Measurements from ENCODE around the gene ZNF385D. TPM values are rescaled to one million over a fixed set of nuclear protein-coding genes. Genes with fewer than 3 reads are reported as not detected.

ZNF385D gene, protein sequence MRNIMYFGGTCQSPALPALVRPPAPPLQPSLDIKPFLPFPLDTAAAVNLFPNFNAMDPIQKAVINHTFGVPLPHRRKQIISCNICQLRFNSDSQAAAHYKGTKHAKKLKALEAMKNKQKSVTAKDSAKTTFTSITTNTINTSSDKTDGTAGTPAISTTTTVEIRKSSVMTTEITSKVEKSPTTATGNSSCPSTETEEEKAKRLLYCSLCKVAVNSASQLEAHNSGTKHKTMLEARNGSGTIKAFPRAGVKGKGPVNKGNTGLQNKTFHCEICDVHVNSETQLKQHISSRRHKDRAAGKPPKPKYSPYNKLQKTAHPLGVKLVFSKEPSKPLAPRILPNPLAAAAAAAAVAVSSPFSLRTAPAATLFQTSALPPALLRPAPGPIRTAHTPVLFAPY
- total RNA-seq = 1 to 10 TPM; 1.6 to 3.0 TPM
- 10 to 100 TPM; 15.2 to 28.6 (median 20.1) TPM for polyA plus RNA-seq (ENCODE audit: insufficient read length in 6 of 6)
- long read RNA-seq, donor 1, full-length matches to known transcripts = 2 of 2 reads
- long read RNA-seq, donor 1, partial matches to known transcripts = 0 of 2 reads
- long read RNA-seq, donor 1, other reads (novel, unspliced or antisense) = 0 of 2 reads
- long read RNA-seq, donor 2, full-length matches to known transcripts = 1 of 1 reads
- long read RNA-seq, donor 2, partial matches to known transcripts = 0 of 1 reads
- long read RNA-seq, donor 2, other reads (novel, unspliced or antisense) = 0 of 1 reads
- long read RNA-seq, donor 3, full-length matches to known transcripts = 4 of 10 reads
- long read RNA-seq, donor 3, partial matches to known transcripts = 6 of 10 reads
- long read RNA-seq, donor 3, other reads (novel, unspliced or antisense) = 0 of 10 reads
- long read RNA-seq, donor 4 = 0 reads
- long read RNA-seq, donor 5, full-length matches to known transcripts = 2 of 2 reads
- long read RNA-seq, donor 5, partial matches to known transcripts = 0 of 2 reads
- long read RNA-seq, donor 5, other reads (novel, unspliced or antisense) = 0 of 2 reads
- long read RNA-seq, donor 6 = 0 reads
- long read RNA-seq, donor 7, full-length matches to known transcripts = 1 of 1 reads
- long read RNA-seq, donor 7, partial matches to known transcripts = 0 of 1 reads
- long read RNA-seq, donor 7, other reads (novel, unspliced or antisense) = 0 of 1 reads
- long read RNA-seq, donor 8 = 0 reads
- long read RNA-seq, donor 9 = 0 reads
- long read RNA-seq, donor 10, full-length matches to known transcripts = 1 of 2 reads
- long read RNA-seq, donor 10, partial matches to known transcripts = 0 of 2 reads
- long read RNA-seq, donor 10, other reads (novel, unspliced or antisense) = 1 of 2 reads
- long read RNA-seq, donor 11, full-length matches to known transcripts = 9 of 18 reads
- long read RNA-seq, donor 11, partial matches to known transcripts = 9 of 18 reads
- long read RNA-seq, donor 11, other reads (novel, unspliced or antisense) = 0 of 18 reads
- long read RNA-seq, donor 12, partial matches to known transcripts = 147 of 147 reads
- long read RNA-seq, donor 12, other reads (novel, unspliced or antisense) = 0 of 147 reads

- Histone ChIP-seq H3K9me3 (no peaks in the 10 kb centered on the region), H3K27ac (no peak within 1 kb of the TSS), H3K36me3 (no peaks in the 10 kb centered on the region), H3K27me3 (peaks cover 0 to 41% of the 10 kb centered on the region in 2 donors), H3K4me3 (peak within 1 kb of the TSS in 1 of 2 donors; percentile 3), H3K4me1 (no peaks in the 10 kb centered on the region)
- intact Hi-C loops (cut with DNase I) = loop anchor here in 1 of 2 donors (10.0 kb wide), 1 partner anchor 144 kb away; no protein-coding TSS in a partner anchor
- ATAC-seq (peak; percentile 74), DNase-seq (peak; percentile 34 to 83 (median 62))
- TF ChIP-seq, protein P1, sequence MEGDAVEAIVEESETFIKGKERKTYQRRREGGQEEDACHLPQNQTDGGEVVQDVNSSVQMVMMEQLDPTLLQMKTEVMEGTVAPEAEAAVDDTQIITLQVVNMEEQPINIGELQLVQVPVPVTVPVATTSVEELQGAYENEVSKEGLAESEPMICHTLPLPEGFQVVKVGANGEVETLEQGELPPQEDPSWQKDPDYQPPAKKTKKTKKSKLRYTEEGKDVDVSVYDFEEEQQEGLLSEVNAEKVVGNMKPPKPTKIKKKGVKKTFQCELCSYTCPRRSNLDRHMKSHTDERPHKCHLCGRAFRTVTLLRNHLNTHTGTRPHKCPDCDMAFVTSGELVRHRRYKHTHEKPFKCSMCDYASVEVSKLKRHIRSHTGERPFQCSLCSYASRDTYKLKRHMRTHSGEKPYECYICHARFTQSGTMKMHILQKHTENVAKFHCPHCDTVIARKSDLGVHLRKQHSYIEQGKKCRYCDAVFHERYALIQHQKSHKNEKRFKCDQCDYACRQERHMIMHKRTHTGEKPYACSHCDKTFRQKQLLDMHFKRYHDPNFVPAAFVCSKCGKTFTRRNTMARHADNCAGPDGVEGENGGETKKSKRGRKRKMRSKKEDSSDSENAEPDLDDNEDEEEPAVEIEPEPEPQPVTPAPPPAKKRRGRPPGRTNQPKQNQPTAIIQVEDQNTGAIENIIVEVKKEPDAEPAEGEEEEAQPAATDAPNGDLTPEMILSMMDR (IDR thresholded peaks at IDR 0.05) = no peak
These were observed at the start of gene ZNF385D for GRCh38 chr3:21750831-21751391. Gene ZNF385D, minus strand, starts transcription at chr3:21751210. Its CDS starts 294 bp downstream, at chr3:21750916.

DNA sequence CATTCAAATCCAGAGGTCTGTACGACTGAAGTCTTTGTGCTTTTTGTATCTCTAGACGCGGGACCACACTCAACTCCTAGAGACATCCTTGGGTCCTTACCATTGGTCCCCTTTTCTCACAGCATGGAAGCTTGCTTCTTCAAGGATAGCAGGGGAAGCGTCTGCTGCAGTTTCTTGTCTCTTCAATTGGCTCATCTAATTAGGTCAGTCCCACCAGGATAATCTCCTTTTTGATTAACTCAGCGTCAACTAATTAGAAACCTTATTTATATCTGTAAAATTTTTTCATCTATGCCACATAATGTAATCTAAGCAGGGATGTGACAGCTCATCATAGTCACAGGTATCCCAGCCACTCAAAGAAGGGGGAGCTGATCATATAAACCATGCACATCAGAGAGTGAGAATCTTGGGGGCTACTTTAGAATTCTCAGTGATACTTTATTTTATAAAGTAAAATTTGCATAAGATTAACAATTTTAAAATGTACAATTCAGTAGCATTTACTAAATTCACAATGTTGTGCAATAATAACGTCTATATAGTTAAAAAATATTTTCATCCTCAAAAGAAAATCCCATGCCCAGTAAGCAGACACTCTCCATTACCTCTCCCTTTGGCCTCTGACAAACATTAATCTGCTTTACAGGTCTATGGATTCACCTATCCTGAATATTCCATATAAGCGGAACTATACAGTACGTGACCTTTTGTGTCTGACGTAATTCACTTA, 47.5 kb upstream of the ZNF385D start:
- TF ChIP-seq, protein P1 (IDR thresholded peaks at IDR 0.05) = no peak
- Histone ChIP-seq H3K4me3 (no peak overlapping the region), H3K27ac (no peak overlapping the region), H3K36me3 (no peaks in the 10 kb centered on the region), H3K4me1 (peaks cover 0 to 3% of the 10 kb centered on the region in 2 donors), H3K27me3 (no peaks in the 10 kb centered on the region), H3K9me3 (peaks cover 0 to 19% of the 10 kb centered on the region in 2 donors)
- DNase-seq (no peak), ATAC-seq (no peak)
- intact Hi-C loops (cut with DNase I) = no loop called here

GRCh38 chr3:21795921-21796320, 44.9 kb upstream of the ZNF385D start:
- Histone ChIP-seq H3K27ac (no peak overlapping the region), H3K4me1 (peaks cover 0 to 3% of the 10 kb centered on the region in 2 donors), H3K36me3 (no peaks in the 10 kb centered on the region), H3K4me3 (no peak overlapping the region), H3K27me3 (no peaks in the 10 kb centered on the region), H3K9me3 (peaks cover 0 to 17% of the 10 kb centered on the region in 2 donors)
- intact Hi-C loops (cut with DNase I) = no loop called here
- ATAC-seq = no peak
- peak in 1 of 4 donors; percentile 44 for DNase-seq
- TF ChIP-seq, protein P1 (IDR thresholded peaks at IDR 0.05) = no peak
